ENCODE results near the gene XPO5. TPM values are rescaled to one million over a fixed set of nuclear protein-coding genes. Genes with fewer than 3 reads are reported as not detected.

XPO5 gene
- total and polyA plus RNA-seq, 2 of the 4 experiments (the other 2 are of a cell fraction) = 29.0 to 30.1 TPM

- DNase-seq (no peak), ATAC-seq (ENCODE audit: low read depth) (no peak)
- TF ChIP-seq NFE2L2 (IDR thresholded peaks at IDR 0.05; ENCODE audit: low read depth, low read length) (no peak), FOS (IDR thresholded peaks at IDR 0.05; ENCODE audit: low read depth, low read length) (no peak), MAZ (IDR thresholded peaks at IDR 0.05; ENCODE audit: borderline replicate concordance, low read depth, low read length) (no peak)
- Histone ChIP-seq H3K4me1 (ENCODE audit: control insufficient read depth, insufficient read depth, low read length) (no peaks in the 10 kb centered on the region), H4K20me1 (ENCODE audit: insufficient read depth, low read length) (no peaks in the 10 kb centered on the region), H2BK5ac (ENCODE audit: low read depth, low read length, poor library complexity, severe bottlenecking) (no peak overlapping the region), H3K4me2 (ENCODE audit: low read depth, low read length) (no peak overlapping the region), H3K14ac (replicated peaks; ENCODE audit: low read depth, low read length) (no peak overlapping the region), H2BK15ac (ENCODE audit: low read depth, low read length) (no peak overlapping the region), H3K27me3 (ENCODE audit: control insufficient read depth, insufficient read depth, low read length) (no peaks in the 10 kb centered on the region), H3K4ac (ENCODE audit: low read depth, low read length) (no peak overlapping the region), H3K36me3 (ENCODE audit: control insufficient read depth, insufficient read depth, low read length) (peaks cover 51% of the 10 kb centered on the region), H3K9me1 (ENCODE audit: insufficient read depth, low read length) (no peaks in the 10 kb centered on the region), H2AFZ (replicated peaks; ENCODE audit: low read length, poor library complexity) (no peak overlapping the region), H3K4me3 (ENCODE audit: insufficient read depth, low read depth, low read length) (no peak overlapping the region), H2BK20ac (ENCODE audit: low read depth, low read length) (no peak overlapping the region), H4K8ac (ENCODE audit: low read depth in 2 of 2, low read length in 2 of 2) (no peak overlapping the region), H3K9me3 (ENCODE audit: control insufficient read depth, insufficient read depth, low read length) (no peaks in the 10 kb centered on the region), H3K23ac (ENCODE audit: low read depth, low read length) (no peak overlapping the region), H2BK120ac (ENCODE audit: low read depth, low read length) (no peak overlapping the region), H3K79me1 (ENCODE audit: low read depth in 1 of 2, low read length in 2 of 2) (no peaks in the 10 kb centered on the region; a peak in 1 of 4 replicates), H3K18ac (ENCODE audit: low read depth, low read length) (no peak overlapping the region), H3K56ac (ENCODE audit: extremely low read depth, insufficient read depth, low read length) (no peak overlapping the region), H4K5ac (ENCODE audit: low read depth, low read length) (no peak overlapping the region), H3K27ac (ENCODE audit: insufficient read depth, low read length) (no peak overlapping the region), H2AK9ac (replicated peaks; ENCODE audit: low read depth, low read length, poor library complexity) (no peak overlapping the region), H4K91ac (ENCODE audit: insufficient read depth, low read depth, low read length) (no peak overlapping the region), H2AK5ac (ENCODE audit: low read depth, low read length) (no peak overlapping the region), H3K9ac (ENCODE audit: low read depth, low read length) (no peak overlapping the region)
- ChIA-PET POLR2A (ENCODE audit: unreplicated experiment) (no interaction called here), CTCF (interaction anchor here (0.6 to 0.7 kb wide), 2 partner anchors 8 to 28 kb away, joined by 3 to 5 read pairs; partner anchors contain the start of gene XPO5)
- intact Hi-C loops (cut with micrococcal nuclease) = no loop called here
- BruUV-seq (replicated peaks) = no TSS peak
- dilution Hi-C loops (cut with HindIII; ENCODE audit: low sequenced_read_pairs, unreplicated experiment) = no loop called here
- in situ Hi-C loops (cut with MboI; ENCODE audit: low sequenced_read_pairs) = no loop called here
- no CpG with 5 or more reads among the region's 3 CpGs for WGBS, 2 experiments (ENCODE audit: extremely low coverage in 2 of 2, insufficient read length in 1 of 2)
These were observed 28.6 kb downstream of the XPO5 start for GRCh38 chr6:43547222-43547621.
